Tibial nerve (tissue), 3 donors: ENCODE data around the gene AP1G2.

Source experiments
- CTCF ChIP-seq, 5 experiments: fragments of 200-600 bp in 3 of 5; fragments of 450-650 bp in 2 of 5; sonication (generic) in 3 of 5; IDR thresholded peaks; one replicate each; pipeline ENCODE4 v1.5.1; 2016 to 2019; ENCODE audit warnings: antibody characterized with exemption in 5 of 5, mild to moderate bottlenecking in 3 of 5, moderate library complexity in 2 of 5
- POLR2A ChIP-seq, 2 donors: fragments of 450-650 bp; IDR thresholded peaks; one replicate each; pipeline ENCODE4 v1.6.1; 2017; ENCODE audit warnings: antibody characterized with exemption in 2 of 2, mild to moderate bottlenecking in 2 of 2, moderate library complexity in 2 of 2

- TF ChIP-seq POLR2A (IDR thresholded peaks at IDR 0.05) (no peak), CTCF (IDR thresholded peaks at IDR 0.05) (no peak)
Measured at GRCh38 chr14:23600806-23601205, 33.2 kb upstream of the AP1G2 start.
